NCI-H510A treated with DMSO at 0.1 percent for 48 hours (cell line): ENCODE data around the gene CACNB1.
"Not testable (repeated sequence)": the region's sequence is repeated elsewhere in the genome, so short reads cannot be mapped to it uniquely, and the experiment has no call there.

Experiments used
- DNase-seq: peaks from one replicate; lab custom pipeline; 2025; lab: John Stamatoyannopoulos, UW

CACNB1 gene

GRCh38 chr17:39151150-39151942 lies 46.1 kb downstream of the CACNB1 start, which contains the start of gene PLXDC1:
Gene PLXDC1 (minus strand): TSS chr17:39151637. CDS start chr17:39151437, 200 bp downstream.
- DNase-seq: no peak

DNA sequence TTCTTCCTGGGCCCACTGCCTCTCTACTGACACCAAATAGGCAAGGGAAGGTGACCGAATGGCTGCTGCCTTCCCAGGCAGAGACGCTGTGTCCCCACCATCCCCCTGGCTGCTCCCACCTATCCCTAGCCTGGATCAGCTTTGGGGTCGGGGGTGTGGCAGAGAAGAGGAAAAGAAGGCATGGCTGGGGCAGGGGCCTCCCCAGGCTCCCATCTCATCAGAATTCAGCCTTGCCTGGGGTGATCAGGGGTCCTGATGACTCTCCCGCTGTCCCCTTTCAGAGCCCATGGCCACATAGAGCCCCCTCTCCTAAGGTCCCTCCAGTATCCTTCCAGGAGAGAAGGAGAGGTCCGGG lies 46.7 kb downstream of the CACNB1 start:
- no peak for DNase-seq

DNA sequence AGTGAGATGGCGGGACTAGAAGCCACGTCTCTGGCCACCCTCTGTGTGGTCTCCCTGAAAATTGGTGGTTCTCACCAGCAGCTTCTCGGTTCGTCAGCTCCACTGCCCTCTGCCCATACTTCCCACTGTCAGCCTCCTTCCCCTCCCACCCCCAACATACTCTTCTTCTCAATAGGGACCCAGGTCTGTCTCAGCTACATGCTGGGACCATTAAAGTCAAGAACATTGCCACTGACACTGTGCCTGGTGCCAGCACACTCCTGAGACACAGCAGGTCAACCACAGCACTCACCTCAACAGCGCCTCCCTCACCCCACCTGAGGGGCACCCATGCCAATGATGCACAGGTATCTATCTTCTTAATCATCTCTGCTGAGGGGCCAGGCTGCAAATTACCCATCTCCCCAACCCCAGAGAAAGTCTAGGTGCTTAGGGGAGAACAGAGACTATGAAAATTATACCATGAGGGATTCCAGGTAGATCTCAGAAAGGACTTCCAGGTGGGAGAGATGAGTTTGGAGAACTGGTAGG lies 47.3 kb downstream of the CACNB1 start:
- DNase-seq: no peak

GRCh38 chr17:39147221-39148185 lies 50.0 kb downstream of the CACNB1 start:
- DNase-seq: no peak

- DNase-seq: no peak
Observed at GRCh38 chr17:39146273-39146672, 51.2 kb downstream of the CACNB1 start.

- DNase-seq: no peak
Observed at GRCh38 chr17:39145143-39145542, 52.3 kb downstream of the CACNB1 start.

- DNase-seq: peak; percentile 15
Observed at GRCh38 chr17:39144416-39144840, 53.0 kb downstream of the CACNB1 start.

GRCh38 chr17:39143552-39144093 lies 53.8 kb downstream of the CACNB1 start:
- no peak for DNase-seq

DNA sequence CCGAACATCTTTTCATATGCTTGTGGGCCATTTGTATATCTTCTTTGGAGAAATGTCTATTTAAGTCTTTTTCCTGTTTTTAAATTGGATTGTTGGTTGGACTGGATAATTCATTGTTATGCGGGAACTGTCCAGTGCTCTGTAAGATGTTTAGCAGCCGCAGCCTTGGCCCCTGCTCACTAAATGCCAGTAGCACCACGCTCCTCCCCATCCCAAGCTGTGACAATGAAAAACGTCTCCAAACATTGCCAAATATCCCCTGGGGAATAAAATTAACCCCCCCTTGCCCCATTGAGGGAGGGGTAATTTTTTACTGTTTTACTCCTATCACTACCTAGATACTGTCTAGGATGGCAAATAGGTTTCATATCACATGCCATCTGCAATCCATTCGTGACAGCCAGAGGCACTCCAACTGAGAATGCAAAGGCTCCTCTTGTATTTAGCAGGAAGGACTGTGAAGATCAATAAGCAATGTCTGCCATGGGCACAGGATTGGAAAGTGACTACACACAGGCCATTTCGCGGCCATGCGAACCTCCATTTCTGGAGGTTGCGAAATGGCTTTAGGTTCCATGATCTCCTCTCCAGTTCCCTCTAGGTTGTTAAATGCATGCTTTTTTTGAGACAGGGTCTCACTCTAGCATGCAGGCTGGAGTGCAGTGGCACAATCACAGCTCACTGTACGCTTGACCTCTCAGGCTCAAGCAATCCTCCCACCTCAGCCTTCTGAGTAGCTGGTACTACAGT lies 55.4 kb downstream of the CACNB1 start:
- no peak for DNase-seq

- DNase-seq: no peak
Observed at GRCh38 chr17:39141294-39141693, 56.2 kb downstream of the CACNB1 start.

DNA sequence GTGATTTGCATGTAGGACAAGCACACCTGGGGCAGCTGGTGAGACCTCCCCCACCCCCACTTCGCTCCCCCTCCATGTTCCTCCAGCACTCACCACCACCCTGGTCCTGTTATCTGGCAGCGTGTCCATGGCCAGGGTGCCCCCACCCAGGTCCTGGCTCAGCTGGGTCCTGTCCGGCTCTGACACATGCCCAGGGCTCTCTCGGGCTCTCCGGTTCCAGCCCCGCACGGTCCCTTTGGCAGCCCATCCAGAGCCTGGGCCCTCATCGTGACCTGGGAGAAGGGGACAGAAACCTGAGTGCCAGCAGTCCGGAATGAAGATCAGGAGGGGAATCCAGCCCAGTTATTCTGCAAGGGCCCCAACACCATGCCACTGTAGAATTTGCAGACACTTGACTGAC lies 57.9 kb downstream of the CACNB1 start:
- DNase-seq: no peak

- DNase-seq: no peak
Observed at GRCh38 chr17:39139161-39139511, 58.3 kb downstream of the CACNB1 start.

- DNase-seq: no peak
Observed at GRCh38 chr17:39138431-39139160, 58.9 kb downstream of the CACNB1 start.

DNA sequence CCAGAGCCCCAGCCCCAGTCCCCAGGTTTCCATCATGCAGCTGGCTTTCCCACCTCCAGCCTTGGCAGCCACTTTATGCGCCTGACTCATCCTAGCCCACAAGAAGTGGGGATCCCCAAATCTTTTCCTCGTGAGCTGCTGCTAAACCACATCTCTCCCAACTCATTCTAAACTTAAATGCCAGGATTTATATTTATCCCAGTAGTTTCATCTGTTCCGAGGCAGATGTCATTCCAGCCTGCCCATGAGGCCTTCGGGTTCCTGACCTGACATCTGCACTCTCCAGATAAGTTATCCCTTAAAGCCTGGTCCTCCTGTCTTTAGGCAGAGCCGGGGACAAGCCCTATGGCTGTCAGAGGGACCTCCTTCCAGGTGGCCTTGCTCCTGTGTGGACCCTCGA lies 62.6 kb downstream of the CACNB1 start:
- no peak for DNase-seq

DNA sequence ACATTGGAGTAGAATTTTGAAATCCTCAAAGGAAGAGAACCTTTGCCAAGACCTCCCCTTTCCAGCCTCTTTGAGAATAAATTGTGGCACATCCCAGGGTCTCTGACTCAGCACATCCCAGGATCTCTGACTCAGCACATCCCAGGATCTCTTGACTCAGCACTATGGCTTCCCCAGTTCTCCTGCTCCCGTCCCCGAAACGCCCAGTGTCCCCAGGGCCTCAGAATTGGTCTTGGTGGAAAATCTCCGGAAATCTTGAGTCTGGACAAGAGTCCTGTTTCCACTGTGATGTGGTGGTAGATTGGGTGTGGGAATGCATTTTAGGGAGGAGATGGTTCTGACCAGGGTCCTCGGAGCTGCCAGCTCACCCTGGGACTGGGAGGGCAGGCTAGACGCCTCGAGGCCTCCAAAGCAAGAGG lies 65.3 kb downstream of the CACNB1 start:
- no peak for DNase-seq

DNA sequence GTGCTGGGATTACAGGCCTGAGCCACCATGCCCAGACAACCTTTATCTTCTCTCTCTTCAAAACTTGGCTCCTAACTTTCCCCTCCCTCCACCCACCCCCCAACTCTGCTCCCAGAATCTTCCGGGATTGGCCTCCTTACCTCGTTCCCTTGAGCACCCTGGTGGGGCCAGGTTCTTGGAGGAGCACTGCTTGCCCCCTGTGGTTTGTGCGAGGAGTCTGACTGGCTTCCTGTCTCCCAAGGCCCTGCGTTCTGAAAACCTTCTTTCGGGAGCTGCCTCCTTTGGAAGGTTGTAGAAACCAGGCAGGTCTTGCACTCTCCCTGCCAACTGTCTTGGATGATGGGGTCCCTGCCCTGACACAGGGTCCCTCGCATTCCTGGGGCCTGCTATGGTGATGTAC lies 65.9 kb downstream of the CACNB1 start:
- no peak for DNase-seq

- DNase-seq: no peak
Observed at GRCh38 chr17:39130205-39130604, 67.3 kb downstream of the CACNB1 start.

GRCh38 chr17:39129544-39129943 lies 67.9 kb downstream of the CACNB1 start:
- not testable (repeated sequence) for DNase-seq

DNA sequence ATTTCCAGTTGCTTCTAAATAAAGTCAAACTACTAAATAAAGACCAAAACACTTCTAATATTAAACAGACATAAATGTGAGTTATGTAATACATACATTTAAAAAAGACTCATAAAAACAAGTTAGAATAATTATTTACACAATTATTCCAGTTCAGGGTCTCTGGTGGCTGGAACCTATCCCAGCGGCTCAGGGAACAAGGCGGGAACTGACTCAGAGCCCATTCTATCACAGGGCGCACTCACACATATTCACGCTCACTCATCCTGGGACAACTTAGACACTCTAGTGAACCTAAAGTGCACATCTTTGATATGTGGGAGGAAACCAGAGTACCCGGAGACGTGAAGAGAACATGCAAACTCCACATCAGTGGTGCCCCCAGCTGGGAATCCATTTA lies 71.0 kb downstream of the CACNB1 start:
- DNase-seq: no peak

DNA sequence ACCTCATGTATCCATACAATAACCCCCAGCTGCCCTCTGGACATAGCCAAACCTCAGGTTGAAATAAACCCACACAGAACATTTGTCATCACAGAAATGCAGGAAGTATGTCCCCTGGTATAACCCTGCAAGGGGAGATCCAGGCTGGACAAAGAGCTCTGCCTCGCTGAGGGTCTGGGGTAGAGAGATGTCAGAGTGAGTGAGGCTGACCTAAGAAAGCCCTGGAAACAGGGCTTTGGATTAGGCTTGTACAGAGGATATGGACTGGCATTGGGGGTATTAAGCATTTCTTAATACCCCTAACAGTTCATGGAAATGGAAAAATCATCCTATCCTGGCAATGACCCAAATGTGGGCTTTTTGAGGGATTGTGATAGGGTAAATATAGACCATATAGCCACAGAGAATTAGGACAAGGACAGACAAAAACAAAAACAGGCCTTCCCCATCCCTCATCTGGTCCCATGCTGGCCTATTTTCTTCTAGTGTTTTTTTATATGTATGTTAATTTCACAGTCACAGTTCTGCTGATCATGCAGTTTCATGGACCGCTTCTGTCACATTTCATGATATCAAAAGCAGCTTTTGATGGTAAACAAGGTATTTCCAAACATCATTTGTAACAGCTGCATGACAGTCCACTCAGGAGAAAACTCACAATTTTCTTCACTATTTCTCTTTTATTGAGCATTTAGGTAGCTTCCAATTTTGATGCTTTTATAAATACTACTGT lies 72.2 kb downstream of the CACNB1 start:
- DNase-seq: no peak
